ENCODE results near the gene ZNF474.
"Not testable (repeated sequence)": the region's sequence is repeated elsewhere in the genome, so short reads cannot be mapped to it uniquely, and the experiment has no call there.

Gene ZNF474

DNA sequence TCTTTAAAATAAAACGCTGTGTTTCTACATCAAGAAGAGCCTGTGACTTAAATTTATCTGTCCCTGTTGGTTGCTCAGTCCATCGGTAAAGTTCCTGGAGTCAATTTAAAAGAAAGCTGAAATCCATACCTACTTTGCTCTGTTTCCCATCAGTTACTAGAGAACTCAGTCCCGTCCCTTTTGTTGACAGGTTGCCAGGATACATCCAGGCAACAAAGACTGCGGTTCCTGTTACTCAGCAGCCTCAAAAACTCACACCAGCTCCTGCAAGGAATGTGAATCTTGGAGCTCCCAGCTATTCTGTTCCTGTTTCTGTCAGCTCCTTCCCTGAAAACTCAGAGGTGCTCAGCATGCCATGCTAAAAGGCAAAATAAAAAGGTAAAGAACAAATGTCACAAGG is at the start of gene ZNF474:
ZNF474 (plus strand) TSS at position 241 of the 400 bp plus-strand sequence. CDS start 22,445 bp downstream, outside the sequence.
- no peak for DNase-seq

DNA sequence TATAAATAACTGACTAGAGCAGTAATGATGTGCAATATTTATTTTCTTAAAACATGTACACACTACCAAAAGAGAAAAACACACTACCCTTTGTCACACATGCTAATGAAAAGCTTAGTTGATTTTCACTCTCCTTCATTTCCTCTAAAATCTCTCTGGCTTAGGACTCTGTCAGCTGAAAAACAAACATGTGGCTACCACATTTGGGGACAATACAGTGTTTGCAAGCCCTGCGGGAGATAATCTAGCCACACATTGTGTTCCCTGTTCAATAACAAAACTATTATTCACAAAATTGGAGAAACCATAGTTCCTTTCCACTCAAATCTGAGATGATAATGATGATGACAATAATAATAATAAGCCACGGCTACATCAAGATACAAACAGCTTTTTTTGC is 47.8 kb upstream of the ZNF474 start:
- DNase-seq, result no peak

DNA sequence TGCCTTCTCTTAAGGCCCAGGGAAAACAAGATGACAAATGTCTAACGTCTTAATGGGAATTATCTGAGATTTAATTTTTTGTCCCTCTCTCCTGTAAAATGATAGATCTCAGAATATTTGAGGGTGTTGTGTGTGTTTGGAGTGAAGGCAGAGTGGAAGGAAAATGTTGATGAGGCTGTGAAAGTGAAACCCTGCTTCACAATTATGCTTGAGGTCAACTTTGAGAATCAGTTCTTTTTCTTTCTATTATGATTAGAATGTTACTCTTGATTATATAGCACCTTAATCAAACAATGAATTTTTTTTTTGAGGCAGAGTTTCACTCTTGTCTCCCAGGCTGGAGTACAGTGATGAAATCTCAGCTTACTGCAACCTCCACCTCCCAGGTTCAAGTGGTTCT is 45.8 kb upstream of the ZNF474 start:
- no peak for DNase-seq

DNA sequence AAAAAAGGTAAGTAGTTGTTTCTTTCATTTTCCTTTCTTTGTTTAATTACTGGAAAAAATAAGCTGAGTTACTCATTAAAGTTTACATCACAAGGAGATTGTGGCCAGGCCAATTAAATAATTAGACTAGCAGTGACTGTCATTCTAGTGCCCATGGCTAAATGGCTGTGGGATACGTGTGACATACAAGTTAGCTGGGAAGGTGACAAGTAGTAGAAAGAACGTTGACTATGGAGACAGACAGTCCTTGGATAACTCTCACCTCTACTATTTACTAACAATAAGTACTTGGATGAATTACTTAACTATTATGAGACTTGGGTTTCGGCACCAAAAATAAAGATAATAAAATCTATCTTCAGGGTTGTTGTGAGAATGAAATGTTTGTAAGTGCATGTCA is 44.3 kb upstream of the ZNF474 start:
- no peak for DNase-seq

DNA sequence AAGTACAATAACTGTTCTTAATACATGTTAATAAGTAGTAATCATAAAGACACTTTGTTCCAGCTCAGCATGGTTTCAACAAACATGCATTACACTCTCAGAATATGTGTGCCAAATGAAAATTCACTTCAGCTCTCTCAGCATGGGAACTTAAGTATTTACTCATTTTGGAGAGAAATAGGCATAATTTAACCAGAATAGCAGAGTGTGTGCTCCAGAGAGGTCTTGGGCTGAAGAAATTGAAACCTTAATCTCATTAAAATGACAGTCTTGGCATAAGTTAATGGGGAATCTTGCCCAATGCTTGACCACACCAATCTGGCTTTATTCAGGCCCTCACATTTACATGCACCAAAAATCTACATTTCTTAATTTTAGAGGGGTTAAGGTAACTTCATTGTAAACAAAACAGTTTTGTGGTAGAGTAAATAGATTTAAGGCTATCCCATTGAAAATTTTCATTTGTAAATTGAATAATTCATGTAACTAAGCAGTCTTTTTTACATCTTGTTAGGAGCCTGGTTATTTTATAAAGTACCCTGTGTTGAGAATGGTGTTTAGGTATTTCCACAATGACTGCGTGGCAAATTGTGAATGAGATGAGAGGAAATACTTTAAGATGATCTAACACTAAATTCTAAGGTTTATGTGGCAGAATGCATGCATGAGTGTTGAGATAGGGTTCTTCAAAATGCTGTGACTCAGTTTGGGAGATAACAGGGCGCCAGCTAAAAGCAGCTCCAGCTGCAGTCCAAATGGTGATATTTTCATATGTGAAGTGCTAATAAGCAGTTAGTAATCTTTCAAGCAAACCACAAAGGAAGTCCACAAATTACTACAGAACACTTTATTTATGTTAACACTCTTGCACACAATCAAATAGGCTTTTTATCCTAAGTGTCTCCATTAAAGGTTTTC is 40.0 kb upstream of the ZNF474 start:
- no peak for DNase-seq

DNA sequence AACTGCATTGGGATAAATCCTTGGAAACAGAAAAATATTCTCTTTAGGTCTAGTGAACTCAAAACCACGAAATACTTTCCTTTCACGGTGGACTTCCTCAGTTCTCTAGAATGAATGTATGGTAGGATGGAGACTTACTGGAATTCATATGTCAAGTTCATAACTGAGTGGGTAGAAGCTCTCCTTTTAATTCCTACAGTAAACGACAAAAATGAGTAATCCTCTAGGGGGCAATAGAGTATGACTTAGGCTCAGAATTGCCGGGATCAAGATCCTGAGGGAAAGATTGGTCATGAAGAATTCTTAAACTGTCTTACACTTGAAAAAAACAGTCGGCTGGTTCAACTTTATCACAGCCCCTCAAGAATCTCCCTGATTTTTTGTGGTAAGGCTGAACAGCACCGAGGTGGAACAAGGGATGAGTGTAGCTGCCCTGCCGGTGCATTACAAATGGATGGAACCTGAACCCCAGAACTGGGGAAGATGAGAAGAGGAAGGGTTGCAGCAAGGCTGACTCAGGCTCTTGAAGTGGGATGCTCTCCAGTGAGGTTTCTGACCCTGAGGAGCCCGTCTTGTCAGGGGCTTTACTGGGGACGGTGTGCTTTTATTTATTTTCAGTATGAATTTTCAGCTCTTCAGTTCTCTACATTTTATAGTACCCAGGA is 37.3 kb upstream of the ZNF474 start:
- no peak for DNase-seq

DNA sequence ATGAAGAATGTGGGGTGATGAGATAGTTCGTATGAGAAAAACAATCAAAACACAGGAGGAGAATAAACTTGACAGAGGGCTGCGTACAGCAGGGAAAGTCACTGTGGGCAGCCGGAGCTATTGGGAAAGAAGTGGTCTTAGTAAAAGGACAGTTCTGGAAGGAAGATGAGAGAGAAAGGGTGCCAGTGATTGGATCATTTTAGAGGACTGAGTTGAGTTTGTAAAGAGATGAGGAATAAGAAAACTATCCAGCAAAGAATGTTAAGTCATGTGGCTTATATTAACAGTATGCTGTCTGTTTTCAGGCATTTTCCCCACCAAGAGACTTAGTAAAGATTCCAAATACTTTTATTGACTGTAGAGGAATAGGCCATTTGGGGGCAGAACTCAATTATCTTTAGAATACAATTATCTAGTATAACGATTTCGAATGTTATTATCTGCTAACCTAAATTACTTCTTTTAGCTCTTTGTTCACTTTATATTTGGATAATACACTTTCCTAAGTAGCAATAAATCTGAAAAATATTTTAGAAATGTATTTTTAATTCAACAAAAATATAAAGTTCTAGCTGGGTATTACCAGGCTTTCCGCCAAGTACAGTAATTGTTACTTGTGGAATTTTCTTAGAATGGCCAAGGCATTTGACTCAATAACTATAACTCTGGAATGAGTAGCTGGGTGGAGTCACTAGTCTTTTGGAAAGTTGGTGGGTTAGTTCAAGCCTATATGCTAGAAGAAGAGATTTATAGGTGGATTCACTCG is 35.7 kb upstream of the ZNF474 start:
- no peak for DNase-seq

DNA sequence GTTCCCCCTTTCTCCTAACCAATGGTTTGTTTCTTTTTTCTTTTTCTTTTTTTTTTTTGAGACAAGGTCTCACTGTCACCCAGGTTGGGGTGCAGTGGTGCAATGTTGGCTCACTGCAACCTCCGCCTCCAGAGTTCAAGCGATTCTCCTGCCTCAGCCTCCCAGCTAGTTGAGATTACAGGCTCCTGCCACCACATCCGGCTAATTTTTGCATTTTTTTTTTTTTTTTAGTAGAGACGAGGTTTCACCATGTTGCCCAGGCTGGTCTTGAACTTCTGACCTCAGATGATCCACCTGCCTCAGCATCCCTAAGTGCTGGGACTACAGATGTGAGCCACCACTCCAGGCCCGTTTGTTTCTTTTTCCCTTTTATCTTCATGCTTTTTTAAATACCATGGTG is 35.1 kb upstream of the ZNF474 start:
- DNase-seq, result not testable (repeated sequence)

DNA sequence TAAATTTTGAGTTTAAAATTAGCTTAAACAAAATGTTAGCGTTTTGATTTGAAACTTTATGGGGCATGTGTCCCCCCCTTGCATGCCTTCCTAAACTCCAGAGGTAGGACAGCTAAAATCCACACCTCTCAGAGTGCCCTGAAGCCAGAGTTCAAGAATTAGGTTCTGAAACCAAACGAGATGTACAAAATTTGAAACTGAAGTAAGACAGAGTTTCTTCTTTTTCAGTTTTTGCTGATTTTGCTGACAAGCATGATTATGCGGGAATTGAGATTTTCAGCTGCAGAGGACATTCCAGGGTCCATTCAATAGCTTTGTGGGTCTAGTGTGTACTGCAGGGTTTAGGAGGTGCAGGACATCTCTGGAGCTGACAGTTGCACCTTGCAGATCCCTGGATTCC is 34.2 kb upstream of the ZNF474 start:
- no peak for DNase-seq

DNA sequence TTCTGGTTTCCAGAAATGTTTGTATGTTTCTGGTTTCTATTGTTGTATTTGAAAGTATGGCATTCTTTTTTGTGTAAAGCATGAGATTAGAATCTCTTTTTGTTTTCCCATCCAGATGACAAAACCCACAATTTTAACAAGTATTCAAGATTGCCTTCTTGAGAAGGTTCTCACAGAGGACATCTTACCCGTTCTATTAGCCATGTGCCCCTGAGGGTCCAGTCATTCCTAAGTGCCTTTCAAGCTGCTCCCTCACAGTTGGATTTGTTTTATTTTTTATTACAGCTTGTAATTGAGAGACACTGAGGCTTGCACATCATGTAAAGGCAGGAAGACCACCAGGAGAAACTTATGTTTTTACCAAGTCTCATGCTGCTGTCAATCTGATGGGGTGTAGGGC is 32.0 kb upstream of the ZNF474 start:
- no peak for DNase-seq

DNA sequence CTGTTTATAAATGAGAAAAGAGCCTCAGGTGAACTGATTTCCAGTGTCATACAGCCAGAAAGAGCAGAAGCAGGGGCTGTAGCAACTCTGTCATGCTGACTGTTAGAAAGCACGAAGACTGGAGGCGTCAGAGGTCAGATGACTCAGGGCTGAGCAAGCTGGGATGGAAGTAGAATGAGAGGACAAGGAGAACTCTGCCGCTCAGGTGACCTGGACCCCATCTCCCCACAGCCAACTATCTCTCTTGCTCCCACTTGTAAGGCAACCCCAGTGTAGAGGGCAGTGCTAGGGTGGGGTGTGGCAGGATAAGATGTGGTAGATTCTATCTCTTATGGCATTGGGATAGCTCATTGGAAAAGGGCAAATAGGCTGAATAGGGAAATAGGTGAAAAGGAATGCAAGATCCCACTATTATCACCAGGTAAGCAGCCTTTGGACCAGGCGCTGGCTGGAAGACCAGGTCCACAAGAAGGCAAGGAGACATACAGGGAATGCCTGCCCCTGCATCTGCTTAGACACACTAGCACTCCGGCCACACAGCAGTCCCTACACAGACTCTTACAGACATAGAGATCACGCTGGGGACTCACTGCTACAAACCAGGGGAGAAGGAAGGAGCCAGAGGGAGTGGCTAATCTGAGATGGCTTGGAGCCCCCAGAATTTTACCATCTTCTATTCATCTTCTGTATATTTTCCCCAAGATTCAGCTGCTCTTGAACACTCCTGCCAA is 30.1 kb upstream of the ZNF474 start:
- no peak for DNase-seq

DNA sequence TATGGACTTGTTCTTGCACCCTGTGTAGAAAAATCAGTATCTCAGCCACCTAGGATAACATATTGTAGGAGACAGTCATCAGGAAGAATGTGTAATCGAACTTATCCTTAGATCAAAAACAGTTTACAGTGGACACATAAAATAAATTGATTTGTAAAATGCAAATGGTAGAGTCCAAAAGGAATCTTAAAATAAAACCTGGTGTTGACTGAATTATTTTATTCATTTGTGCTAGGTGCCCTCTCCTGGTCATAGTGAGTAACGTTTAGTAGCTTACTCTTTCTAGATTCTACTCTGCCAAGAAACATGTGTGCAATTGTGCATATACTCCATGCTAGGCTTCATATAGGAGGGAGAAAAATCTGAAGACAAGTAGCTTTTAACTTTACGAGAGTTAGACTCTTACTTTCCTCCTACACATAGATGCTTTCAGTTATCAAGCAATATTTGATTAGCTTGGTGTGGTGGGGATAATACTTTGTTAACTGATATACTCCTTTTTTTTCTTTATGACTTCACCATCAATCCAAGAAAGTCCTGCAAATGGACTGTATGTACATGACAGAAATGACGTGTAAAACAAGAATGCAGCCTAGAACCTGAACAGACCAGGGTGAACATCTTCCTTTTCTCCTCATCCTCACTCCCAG is 27.6 kb upstream of the ZNF474 start:
- no peak for DNase-seq

DNA sequence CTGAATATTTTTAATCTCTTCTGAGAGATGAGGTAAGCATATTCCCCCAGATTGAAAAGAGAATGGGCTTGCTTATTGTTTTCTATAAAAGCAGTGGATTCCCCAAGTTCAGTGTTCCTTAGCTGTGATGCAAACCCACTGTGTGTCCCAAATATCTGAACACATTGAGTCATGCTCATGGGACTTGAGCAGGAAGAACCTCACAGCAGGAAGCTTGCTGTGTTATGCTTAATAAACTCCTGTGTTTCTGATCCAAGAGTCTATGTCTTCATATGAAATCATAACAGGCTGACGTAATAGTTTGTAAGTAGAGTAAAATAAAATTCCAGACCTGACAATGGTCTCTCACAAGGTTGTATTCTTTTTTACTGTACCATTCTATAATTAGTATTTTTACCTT is 26.5 kb upstream of the ZNF474 start:
- no peak for DNase-seq

DNA sequence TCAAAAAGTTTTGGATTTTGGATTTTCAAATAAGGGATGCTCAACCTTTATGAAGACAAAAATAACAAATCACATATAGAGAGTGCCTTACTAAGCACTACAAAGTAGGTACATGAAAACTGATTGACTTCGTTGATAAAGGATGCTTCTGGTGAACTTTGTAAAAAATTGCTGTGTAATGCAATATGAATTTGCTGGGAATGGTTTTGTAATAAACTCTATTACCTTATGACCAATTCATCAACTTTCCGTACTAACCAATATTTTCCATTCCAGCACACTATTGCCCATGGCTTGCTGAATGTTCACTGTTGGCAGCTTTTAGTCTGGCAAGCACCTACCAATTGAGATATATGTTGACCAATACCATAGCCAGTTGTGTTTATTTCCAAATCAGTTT is 23.4 kb upstream of the ZNF474 start:
- no peak for DNase-seq

DNA sequence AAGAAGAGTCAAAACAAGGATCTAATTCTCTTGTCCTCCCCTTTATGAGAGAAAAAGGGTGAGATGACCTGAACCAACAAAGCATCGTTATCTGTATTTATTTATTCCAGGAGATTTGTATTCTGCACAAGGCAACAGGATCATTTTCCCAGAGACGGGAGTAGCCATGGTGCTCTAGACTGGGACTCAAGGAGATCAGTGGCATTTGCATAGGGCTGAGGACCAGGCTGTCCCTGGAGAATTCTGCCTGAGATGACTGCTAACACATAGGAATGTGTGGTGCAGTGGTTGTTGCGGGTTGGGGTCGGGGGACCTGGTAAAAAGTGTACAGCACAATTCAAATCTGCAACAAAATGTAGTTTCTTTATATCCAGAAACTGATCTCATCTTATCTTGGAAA is 22.3 kb upstream of the ZNF474 start:
- no peak for DNase-seq

DNA sequence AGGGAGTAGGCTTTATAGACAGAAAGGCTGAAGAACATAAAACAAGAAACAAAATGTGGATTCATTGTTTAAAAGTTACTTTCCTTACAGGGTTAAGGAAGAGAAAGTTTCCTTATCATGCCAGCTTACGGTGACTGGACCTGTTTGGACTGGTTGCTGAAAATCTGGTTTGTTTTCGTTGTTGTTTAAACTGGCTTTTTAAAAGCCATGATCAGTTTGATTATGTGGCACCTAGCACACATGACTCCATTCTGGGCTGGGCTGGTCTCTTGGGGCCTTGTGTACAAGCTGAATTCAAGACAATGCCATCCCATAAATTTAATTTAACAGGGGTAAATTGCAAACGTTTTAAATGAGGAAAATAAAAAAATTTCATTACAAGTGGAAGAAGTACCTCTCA is 18.4 kb upstream of the ZNF474 start:
- DNase-seq, result no peak

DNA sequence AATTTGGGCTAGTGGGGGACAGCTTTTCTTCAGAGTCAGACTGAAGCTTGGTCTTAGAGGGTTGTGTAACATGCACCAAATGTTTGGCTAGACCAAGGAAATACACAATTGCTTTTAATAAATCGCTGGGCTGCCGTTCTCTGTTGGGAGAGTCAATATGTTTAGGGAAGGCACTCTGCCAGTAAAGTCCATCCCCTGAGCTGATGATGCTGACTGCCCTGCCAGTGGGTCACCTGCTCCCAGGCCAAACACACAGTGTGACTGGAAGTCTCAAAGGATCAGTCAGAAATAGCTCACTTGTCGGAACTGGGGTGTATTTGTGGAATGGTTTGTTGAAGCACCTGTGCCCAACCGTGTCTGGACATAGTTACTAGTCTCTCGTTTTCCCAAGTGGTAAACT is 17.9 kb upstream of the ZNF474 start:
- no peak for DNase-seq

DNA sequence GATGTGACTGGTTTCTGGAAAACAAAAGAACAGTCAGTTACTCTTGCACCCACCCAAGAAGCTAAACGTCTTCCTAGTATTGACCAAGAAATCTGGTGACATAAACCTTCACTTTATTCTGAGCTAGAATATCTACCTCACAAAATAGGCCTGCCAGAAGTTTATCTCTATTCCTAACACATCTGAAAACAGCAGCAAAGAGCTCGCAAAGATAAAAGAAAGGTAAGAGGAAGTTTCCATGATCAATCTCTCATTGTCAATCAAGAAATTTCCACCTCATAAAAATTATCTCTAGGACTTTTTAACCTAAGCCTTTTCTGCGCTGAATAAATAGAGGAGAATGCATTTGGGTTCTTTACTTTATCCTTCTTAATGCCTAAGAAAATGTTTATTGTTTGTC is 17.3 kb upstream of the ZNF474 start:
- DNase-seq, result no peak

DNA sequence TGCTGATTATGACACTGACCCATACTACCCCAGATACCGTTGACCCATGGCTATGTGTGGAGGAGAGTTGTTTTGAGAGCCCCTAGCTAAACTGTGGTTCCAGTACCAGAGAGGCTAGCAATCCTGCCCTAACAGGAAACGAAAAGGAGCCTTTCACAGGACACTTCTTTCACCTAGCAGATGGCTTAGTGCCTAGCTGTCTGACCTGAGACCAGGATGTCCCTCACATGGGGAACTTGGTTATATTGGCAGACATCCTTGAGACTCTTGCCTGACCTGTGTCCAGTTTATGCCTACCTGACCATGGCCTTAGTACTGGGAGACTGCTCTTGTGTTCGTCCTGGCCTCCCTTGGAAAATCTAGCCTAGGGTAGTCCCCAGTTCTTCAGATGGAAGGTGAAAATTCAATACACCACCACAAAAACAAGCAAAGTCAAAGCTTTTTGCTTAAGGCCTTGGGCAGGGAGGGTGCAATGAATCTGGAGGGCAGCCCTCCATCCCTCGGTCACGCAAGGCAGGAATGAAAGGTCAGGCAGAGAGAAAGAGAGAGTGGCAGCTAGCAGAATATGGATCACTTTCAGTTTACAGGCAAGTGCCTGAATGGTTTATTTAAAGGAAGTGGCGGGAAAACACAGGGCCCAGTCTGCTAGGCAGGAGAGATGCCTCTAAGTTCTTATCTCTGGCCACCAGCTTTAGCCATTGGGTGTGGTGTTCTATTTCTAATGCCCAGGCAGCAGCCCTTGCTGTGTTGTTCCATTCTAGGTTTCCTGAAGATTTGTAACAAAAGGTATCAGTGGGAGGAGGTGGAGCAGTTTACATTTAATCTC is 16.4 kb upstream of the ZNF474 start:
- no peak for DNase-seq

DNA sequence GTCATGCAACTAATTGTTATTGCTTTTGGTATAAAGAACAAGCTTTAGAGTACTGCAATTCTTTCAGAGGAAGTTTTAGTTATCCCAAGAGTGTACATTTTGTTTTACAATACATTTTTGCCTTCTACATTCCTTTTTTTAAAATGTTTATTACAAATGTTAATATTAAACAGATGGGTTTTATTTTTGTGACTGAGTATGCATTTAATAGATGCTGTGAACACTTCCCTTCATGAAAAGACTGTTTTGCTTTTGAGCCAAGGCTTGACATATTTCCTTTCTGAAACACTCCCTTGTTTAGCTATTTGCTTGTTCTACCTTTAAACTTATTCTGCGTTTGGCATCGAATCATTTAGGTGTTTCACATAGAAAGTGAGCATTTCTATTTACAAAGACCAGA is 14.8 kb upstream of the ZNF474 start:
- no peak for DNase-seq

DNA sequence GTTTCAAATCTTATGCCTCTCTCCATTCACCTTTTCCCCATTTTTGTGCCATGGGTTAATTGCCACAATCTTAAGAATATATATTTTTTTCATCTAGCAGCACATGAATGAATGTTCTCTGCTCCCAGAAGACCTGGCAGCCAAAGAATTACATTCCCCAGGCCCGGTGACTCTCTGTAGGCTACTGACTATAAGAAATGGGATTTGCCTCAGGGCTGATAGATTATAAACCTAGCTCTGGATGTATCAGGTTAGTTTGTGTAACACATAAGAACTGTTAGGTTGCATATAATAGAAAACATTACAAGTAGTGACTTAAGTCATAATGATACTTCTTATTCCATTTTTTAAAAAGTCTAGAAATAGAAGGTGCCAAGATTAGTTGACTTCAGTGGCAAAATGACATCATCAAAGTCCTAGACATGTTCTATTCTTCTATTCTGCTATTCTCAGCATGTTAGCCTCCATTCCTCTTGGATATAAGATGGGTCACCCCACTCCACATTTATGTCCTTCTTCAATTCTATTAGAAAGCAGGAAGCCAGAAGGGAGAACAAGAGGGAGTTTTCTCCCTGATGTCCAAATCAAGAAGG is 10.9 kb upstream of the ZNF474 start:
- DNase-seq, result no peak

All from activated CD4-positive, alpha-beta T cell treated with anti-CD3 and anti-CD28 coated beads for 48 hours (primary cell).